ENCODE measurements around the gene LZTR1. TPM values are rescaled to one million over a fixed set of nuclear protein-coding genes. Genes with fewer than 3 reads are reported as not detected.

LZTR1 gene
- total and polyA plus RNA-seq, 2 of the 8 experiments (the other 6 are each of a cell fraction or from before 2014, with no cell fraction given) = 22.3 to 31.0 TPM

DNA sequence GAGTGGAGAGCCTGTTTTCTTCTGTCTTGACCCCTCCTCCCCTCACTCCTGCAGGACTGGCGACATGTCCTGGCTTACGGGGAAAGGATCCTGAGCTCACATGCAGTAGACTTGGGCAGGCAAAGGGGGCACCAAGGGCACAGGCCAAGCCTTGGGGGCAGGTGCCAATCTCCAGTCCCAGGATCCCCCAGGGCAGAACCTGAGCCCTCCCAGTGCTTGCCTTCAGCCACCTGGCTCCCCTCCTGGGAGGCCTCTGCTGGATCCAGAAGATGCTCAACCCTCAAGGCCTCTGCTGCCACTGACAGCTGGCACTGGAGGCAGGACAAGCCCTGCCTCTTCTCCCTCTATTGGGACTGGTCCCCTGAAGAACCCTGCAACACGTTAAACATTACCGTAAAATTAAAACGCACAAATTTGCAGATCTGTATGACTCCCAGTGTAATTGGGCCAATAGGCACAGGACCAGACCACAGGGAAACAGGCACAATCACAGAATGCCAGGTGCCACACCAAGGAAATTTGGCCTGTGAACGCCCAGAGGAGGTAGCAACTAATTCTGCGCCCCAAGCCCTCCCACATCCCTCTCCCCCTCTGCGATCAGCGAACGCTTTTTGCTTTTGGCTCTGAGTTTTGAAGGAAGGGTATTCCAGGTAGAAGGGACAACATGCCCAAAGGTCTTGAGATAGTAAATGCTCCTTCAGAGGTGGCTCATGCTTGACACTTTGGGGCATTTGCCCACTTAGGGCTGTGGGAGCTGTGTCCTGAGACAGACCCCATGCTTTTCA lies 967 bp upstream of the LZTR1 start (continued):
- TF ChIP-seq TBP (IDR thresholded peaks at IDR 0.05; ENCODE audit: low read depth, low read length) (no peak), RBBP5 (IDR thresholded peaks at IDR 0.05; ENCODE audit: borderline replicate concordance, low read depth, low read length) (no peak), NANOG (IDR thresholded peaks at IDR 0.05; ENCODE audit: insufficient read depth, low read depth, low read length, poor library complexity, severe bottlenecking) (no peak), GTF2F1 (IDR thresholded peaks at IDR 0.05; ENCODE audit: borderline replicate concordance, low read depth, low read length) (no peak), RXRA (IDR thresholded peaks at IDR 0.05; ENCODE audit: insufficient read depth, low read depth, low read length) (no peak)
